ENCODE measurements around the gene PROB1. TPM values are rescaled to one million over a fixed set of nuclear protein-coding genes. Genes with fewer than 3 reads are reported as not detected.
A peak's percentile ranks its signal among the peaks of the same experiment; 100 is the strongest.

The PROB1 gene
- total and polyA plus RNA-seq, 2 experiments from 2014 or later: 15.2 to 42.5 TPM

DNA sequence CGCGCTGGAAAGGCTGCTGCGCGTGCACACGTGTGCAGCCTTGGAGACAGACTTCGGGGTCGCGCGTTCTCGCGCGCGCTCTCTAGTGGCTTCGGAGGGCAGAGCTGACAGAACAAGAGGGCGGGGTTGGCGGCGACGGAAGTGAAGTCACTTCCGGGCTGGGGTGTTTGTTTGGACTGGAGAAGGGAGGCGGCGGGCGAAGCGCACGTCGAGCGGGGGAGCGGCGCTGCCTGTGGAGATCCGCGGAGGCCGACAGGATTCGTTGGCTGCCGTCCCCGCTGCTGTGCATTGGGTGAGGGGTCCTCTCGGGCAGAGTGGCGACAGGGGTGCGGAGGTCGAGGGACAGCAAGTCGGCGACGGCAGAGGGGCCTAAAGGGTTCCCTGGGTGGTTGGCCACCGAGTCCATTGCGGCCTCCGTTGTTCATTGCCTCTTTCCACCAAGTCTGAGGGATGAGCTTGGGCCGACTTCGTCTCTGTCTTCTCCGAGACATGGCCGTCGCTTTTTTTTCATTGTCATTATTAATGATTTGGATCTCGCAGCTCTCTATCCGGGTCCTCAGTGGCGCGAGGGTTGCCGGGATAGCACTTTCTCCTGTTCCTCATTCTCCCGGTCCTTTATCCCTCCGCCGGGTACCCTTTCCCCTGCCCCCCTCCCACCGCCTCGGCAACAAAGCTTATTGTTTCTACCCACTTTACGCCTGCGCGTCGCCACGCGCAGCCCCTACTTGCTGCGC is 53.0 kb downstream of the PROB1 start, which contains the start of gene PAIP2:
Gene PAIP2 (plus strand): TSS at position 166 of the 734 bp plus-strand sequence. CDS start 21,931 bp downstream, outside the sequence.
- Histone ChIP-seq H3K9me3 (ENCODE audit: low read depth) (no peaks in the 10 kb centered on the region), H3K4me3 (peak within 1 kb of the TSS; percentile 75), H3K4me1 (ENCODE audit: low read depth) (peaks cover 12% of the 10 kb centered on the region), H3K27me3 (no peaks in the 10 kb centered on the region), H3K36me3 (no peaks in the 10 kb centered on the region), H3K27ac (peak within 1 kb of the TSS; percentile 98)
- TF ChIP-seq, protein P1, sequence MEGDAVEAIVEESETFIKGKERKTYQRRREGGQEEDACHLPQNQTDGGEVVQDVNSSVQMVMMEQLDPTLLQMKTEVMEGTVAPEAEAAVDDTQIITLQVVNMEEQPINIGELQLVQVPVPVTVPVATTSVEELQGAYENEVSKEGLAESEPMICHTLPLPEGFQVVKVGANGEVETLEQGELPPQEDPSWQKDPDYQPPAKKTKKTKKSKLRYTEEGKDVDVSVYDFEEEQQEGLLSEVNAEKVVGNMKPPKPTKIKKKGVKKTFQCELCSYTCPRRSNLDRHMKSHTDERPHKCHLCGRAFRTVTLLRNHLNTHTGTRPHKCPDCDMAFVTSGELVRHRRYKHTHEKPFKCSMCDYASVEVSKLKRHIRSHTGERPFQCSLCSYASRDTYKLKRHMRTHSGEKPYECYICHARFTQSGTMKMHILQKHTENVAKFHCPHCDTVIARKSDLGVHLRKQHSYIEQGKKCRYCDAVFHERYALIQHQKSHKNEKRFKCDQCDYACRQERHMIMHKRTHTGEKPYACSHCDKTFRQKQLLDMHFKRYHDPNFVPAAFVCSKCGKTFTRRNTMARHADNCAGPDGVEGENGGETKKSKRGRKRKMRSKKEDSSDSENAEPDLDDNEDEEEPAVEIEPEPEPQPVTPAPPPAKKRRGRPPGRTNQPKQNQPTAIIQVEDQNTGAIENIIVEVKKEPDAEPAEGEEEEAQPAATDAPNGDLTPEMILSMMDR (IDR thresholded peaks at IDR 0.05; ENCODE audit: low read depth, low read length): peak; percentile 70
- DNase-seq (ENCODE audit: low read depth in 1 of 2, low spot score in 1 of 2): peak; percentile 98 to 99

DNA sequence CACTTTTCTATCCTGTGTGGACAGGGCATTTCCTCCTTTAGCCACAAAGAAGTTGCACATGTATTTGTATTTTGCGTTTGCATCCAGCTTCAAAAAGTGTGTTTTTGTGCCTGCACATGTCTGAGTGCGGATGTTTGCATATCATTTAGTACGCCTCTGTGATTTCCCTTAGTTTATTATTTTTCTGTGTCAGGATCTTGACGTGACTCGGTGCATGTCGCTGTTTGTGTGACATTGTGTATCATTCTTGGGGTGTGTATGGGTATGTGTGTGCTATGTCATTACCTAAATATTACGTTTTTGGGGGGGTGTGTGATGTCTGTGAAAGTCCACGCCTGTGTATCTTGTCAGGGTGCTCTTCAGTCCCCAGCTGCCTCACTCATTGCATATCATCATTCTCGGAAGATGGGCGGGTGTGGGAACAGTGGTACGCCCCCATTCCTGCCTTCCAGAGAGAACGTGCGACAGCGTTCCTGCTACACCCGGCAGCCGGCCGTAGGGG is 53.7 kb downstream of the PROB1 start:
- H3K4me1 ChIP-seq (ENCODE audit: low read depth): peaks cover 12% of the 10 kb centered on the region
- DNase-seq (ENCODE audit: low read depth in 1 of 2, low spot score in 1 of 2): no peak
- H3K27ac ChIP-seq: no peak overlapping the region
- H3K36me3 ChIP-seq: no peaks in the 10 kb centered on the region
- peak overlapping the region; percentile 75 for H3K4me3 ChIP-seq
- no peaks in the 10 kb centered on the region for H3K27me3 ChIP-seq
- no peaks in the 10 kb centered on the region for H3K9me3 ChIP-seq (ENCODE audit: low read depth)
- TF ChIP-seq, protein P1 (IDR thresholded peaks at IDR 0.05; ENCODE audit: low read depth, low read length): no peak

Other genes with a start within 250 kb of the PROB1 start
- 42.4 and 49.8 TPM in 2 replicates for gene SIL1, start 196.7 kb downstream of the PROB1 start, total RNA-seq
- 40.5 and 56.5 TPM in 2 replicates for gene SIL1, start 196.7 kb downstream of the PROB1 start, polyA plus RNA-seq
- gene MATR3, start 101.4 kb downstream of the PROB1 start, total RNA-seq: 237 and 293 TPM in 2 replicates
- gene MATR3, start 101.4 kb downstream of the PROB1 start, polyA plus RNA-seq: 344 and 399 TPM in 2 replicates
- 88.3 and 93.1 TPM in 2 replicates for gene PAIP2, start 53.2 kb downstream of the PROB1 start, total RNA-seq
- 220 and 243 TPM in 2 replicates for gene PAIP2, start 53.2 kb downstream of the PROB1 start, polyA plus RNA-seq
- 0.81 TPM in 1 of 2 replicates, not detected in the other for gene SLC23A1, start 11.8 kb downstream of the PROB1 start, total RNA-seq
- 0.06 and 0.37 TPM in 2 replicates for gene SLC23A1, start 11.8 kb downstream of the PROB1 start, polyA plus RNA-seq
- 2.3 and 5.3 TPM in 2 replicates for gene MZB1, start 5.2 kb downstream of the PROB1 start, total RNA-seq
- gene MZB1, start 5.2 kb downstream of the PROB1 start, polyA plus RNA-seq: 1.3 and 4.0 TPM in 2 replicates
- 14.2 and 45.3 TPM in 2 replicates for gene SPATA24, start 9.0 kb upstream of the PROB1 start, total RNA-seq
- gene SPATA24, start 9.0 kb upstream of the PROB1 start, polyA plus RNA-seq: 12.8 and 29.0 TPM in 2 replicates
- 10.0 and 10.1 TPM in 2 replicates for gene DNAJC18, start 44.4 kb upstream of the PROB1 start, total RNA-seq
- 17.4 and 37.2 TPM in 2 replicates for gene DNAJC18, start 44.4 kb upstream of the PROB1 start, polyA plus RNA-seq
- not detected in 2 replicates for gene ECSCR, start 67.6 kb upstream of the PROB1 start, total RNA-seq
- 0.97 and 1.5 TPM in 2 replicates for gene ECSCR, start 67.6 kb upstream of the PROB1 start, polyA plus RNA-seq
- gene SMIM33, start 75.9 kb upstream of the PROB1 start, total RNA-seq: not detected in 2 replicates
- 0.10 TPM in 1 of 2 replicates, not detected in the other for gene SMIM33, start 75.9 kb upstream of the PROB1 start, polyA plus RNA-seq
- 58.1 and 79.2 TPM in 2 replicates for gene STING1, start 87.7 kb upstream of the PROB1 start, total RNA-seq
- gene STING1, start 87.7 kb upstream of the PROB1 start, polyA plus RNA-seq: 59.9 and 69.0 TPM in 2 replicates
- gene UBE2D2, start 166.2 kb upstream of the PROB1 start, total RNA-seq: 225 and 338 TPM in 2 replicates
- gene UBE2D2, start 166.2 kb upstream of the PROB1 start, polyA plus RNA-seq: 236 and 291 TPM in 2 replicates